Tibial nerve (tissue), 4 donors: ENCODE measurements around the gene CAMSAP1. TPM values are rescaled to one million over a fixed set of nuclear protein-coding genes. Genes with fewer than 3 reads are reported as not detected.
"Not testable (repeated sequence)": the region's sequence is repeated elsewhere in the genome, so short reads cannot be mapped to it uniquely, and the experiment has no call there.

Experiments
- DNase-seq, 2 donors: peaks; one replicate each; pipeline ENCODE4 v3.0.0-alpha.2; 2019; ENCODE audit warnings: low spot score in 2 of 2
- H3K27ac ChIP-seq, 4 donors: fragments of 200-600 bp; sonication (generic) in 3 of 4; one replicate each; pipeline ENCODE4 v1.5.1; 2017 to 2019; ENCODE audit warnings: mild to moderate bottlenecking in 1 of 4
- H3K27me3 ChIP-seq, 2 donors: fragments of 200-600 bp; sonication (generic) in 1 of 2; one replicate each; pipeline versions ENCODE4 v1.5.1 to v1.6.0; 2017 to 2019
- H3K36me3 ChIP-seq, 3 donors: fragments of 200-600 bp; sonication (generic); one replicate each; pipeline ENCODE4 v1.5.1; 2018 to 2019
- H3K4me1 ChIP-seq, 4 donors: fragments of 200-600 bp; sonication (generic) in 3 of 4; one replicate each; pipeline ENCODE4 v1.5.1; 2017 to 2019
- H3K4me3 ChIP-seq, 4 donors: fragments of 200-600 bp; sonication (generic) in 3 of 4; one replicate each; pipeline ENCODE4 v1.5.1; 2017 to 2019; ENCODE audit warnings: mild to moderate bottlenecking in 1 of 4, moderate library complexity in 1 of 4
- H3K9me3 ChIP-seq, 4 donors: fragments of 200-600 bp; sonication (generic) in 3 of 4; one replicate each; pipeline ENCODE4 v1.5.1; 2017 to 2019
- CTCF ChIP-seq, 5 experiments: fragments of 200-600 bp in 3 of 5; fragments of 450-650 bp in 2 of 5; sonication (generic) in 3 of 5; IDR thresholded peaks; one replicate each; pipeline ENCODE4 v1.5.1; 2016 to 2019; ENCODE audit warnings: antibody characterized with exemption in 5 of 5, mild to moderate bottlenecking in 3 of 5, moderate library complexity in 2 of 5
- EP300 ChIP-seq, 2 donors: sonication (generic); formaldehyde crosslinking; IDR thresholded peaks; one replicate each; pipeline ENCODE4 v1.6.1; 2017; ENCODE audit warnings: antibody characterized with exemption in 2 of 2, mild to moderate bottlenecking in 1 of 2
- POLR2A ChIP-seq, 2 donors: fragments of 450-650 bp; IDR thresholded peaks; one replicate each; pipeline ENCODE4 v1.6.1; 2017; ENCODE audit warnings: antibody characterized with exemption in 2 of 2, mild to moderate bottlenecking in 2 of 2, moderate library complexity in 2 of 2
- WGBS, 2 donors: methylation state at CpG; one replicate each; pipeline ENCODE4 v1.1.5; 2018; 5-methylcytosine and 5-hydroxymethylcytosine counted together
- total RNA-seq, 4 donors: library from RNA; depleted of rRNA; stranded (reverse); fragments of >200 nt; gene quantifications; one replicate each; pipeline ENCODE4 v1.1.0, GENCODE V29; 2016

Gene CAMSAP1
- total RNA-seq, 4 donors from 2014 or later, result 27.6 to 40.8 (median 35.7) TPM

DNA sequence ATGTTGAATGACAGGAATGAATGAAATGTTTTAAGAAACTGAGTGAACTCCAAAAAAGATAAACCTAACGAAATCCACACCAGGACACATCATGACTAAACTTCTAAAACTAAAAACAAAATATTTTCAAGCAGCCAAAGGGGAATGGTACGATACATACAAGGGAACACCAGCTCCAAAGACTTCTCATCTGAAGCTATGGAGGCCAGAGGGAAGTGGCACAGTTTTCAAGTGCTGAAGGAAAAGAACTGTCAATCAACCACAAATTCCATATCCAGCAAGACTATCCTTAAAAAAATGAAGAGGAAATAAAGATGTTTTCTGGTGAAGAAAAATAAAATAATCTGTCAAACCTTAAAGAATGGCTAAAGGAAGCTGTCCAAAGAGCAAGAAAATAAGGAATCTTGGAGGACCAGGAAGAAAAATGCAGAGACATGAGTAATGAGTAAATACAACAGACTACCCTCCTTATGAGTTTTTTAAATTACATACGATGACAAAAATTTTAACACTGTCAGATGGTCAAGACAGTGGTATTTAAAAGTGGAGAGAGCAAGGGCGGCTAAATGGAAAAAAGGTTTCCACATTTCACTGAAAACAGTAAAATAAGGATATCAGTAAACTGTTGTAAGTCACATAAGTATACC is 12.0 kb downstream of the CAMSAP1 start:
- H3K4me1 ChIP-seq, result peaks cover 0 to 12% (median 0%) of the 10 kb centered on the region in 4 donors
- DNase-seq, result no peak
- WGBS, 2 donors, result 97 to 98% methylated on average over 4 of the region's 4 CpGs

GRCh38 chr9:135893104-135893503 is 14.2 kb downstream of the CAMSAP1 start:
- DNase-seq, result no peak
- H3K9me3 ChIP-seq, result peaks cover 0 to 9% (median 3%) of the 10 kb centered on the region in 4 donors
- 96% methylated on average over 1 of the region's 1 CpG for WGBS, 2 donors
- TF ChIP-seq POLR2A (IDR thresholded peaks at IDR 0.05) (no peak), EP300 (IDR thresholded peaks at IDR 0.05) (no peak), CTCF (IDR thresholded peaks at IDR 0.05) (no peak)
- no peaks in the 10 kb centered on the region for H3K27me3 ChIP-seq
- H3K4me3 ChIP-seq, result no peak overlapping the region
- no peaks in the 10 kb centered on the region for H3K36me3 ChIP-seq
- no peak overlapping the region for H3K27ac ChIP-seq
- peaks cover 0 to 34% (median 8%) of the 10 kb centered on the region in 4 donors for H3K4me1 ChIP-seq

More for the DNA sequence above, 12.0 kb downstream of the CAMSAP1 start:
- Histone ChIP-seq H3K9me3 (peaks cover 0 to 9% (median 3%) of the 10 kb centered on the region in 4 donors), H3K36me3 (no peaks in the 10 kb centered on the region), H3K27me3 (no peaks in the 10 kb centered on the region), H3K27ac (no peak overlapping the region), H3K4me3 (no peak overlapping the region)
- TF ChIP-seq CTCF (IDR thresholded peaks at IDR 0.05) (no peak), POLR2A (IDR thresholded peaks at IDR 0.05) (no peak), EP300 (IDR thresholded peaks at IDR 0.05) (no peak)

GRCh38 chr9:135892327-135892726 is 15.0 kb downstream of the CAMSAP1 start:
- not testable (repeated sequence) for H3K27me3 ChIP-seq, DNase-seq, H3K4me3 ChIP-seq, H3K36me3 ChIP-seq, H3K27ac ChIP-seq, H3K9me3 ChIP-seq
- WGBS, 2 donors, result 90 to 98% methylated on average over 6 of the region's 6 CpGs
- H3K4me1 ChIP-seq, result peaks cover 0 to 42% (median 15%) of the 10 kb centered on the region in 4 donors

DNA sequence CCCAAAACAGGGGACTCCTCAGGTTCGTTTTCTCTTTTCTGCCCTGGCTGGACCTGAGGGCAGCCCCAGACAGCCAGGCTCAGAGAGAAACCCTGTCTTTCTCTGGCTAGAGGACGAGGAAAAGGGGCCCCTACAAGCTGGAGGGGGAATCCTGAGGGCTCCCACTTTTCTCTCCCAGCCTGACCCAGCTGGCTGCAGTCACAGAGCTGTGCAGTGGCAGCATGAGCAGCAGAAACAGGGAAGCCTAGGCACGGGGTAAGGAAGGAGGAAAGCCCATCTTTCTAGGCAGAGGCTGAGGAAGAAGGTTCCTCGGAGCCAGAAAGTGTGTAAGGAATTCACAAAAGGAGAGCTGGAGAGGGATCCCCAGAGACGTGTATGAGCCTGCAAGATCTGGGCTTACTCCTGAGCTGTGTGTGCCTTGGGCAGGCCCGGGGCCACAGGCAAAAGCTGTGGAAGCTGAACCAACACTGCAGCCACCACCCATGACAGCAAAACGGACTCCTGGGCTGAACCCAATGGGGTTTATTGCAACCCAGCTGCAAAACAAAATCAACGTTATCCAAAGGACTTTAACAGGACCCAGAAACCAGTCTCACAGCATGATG is 16.2 kb downstream of the CAMSAP1 start:
- WGBS, 2 donors, result 50 to 54% methylated on average over 7 to 8 of the region's 8 CpGs
- no peaks in the 10 kb centered on the region for H3K36me3 ChIP-seq
- TF ChIP-seq POLR2A (IDR thresholded peaks at IDR 0.05), result no peak
- TF ChIP-seq CTCF (IDR thresholded peaks at IDR 0.05), result no peak
- TF ChIP-seq EP300 (IDR thresholded peaks at IDR 0.05), result no peak
- no peak overlapping the region for H3K27ac ChIP-seq
- no peaks in the 10 kb centered on the region for H3K27me3 ChIP-seq
- DNase-seq, result no peak
- H3K9me3 ChIP-seq, result peaks cover 0 to 9% (median 3%) of the 10 kb centered on the region in 4 donors
- H3K4me1 ChIP-seq, result peaks cover 0 to 54% (median 21%) of the 10 kb centered on the region in 4 donors
- H3K4me3 ChIP-seq, result no peak overlapping the region

GRCh38 chr9:135890190-135891026 is 16.9 kb downstream of the CAMSAP1 start:
- peaks cover 0 to 59% (median 21%) of the 10 kb centered on the region in 4 donors for H3K4me1 ChIP-seq

More at GRCh38 chr9:135890190-135891026, 16.9 kb downstream of the CAMSAP1 start:
- peaks cover 0 to 7% (median 1%) of the 10 kb centered on the region in 4 donors for H3K9me3 ChIP-seq
- H3K27me3 ChIP-seq, result no peaks in the 10 kb centered on the region
- WGBS, 2 donors, result 68 to 71% methylated on average over 7 to 10 of the region's 18 CpGs
- H3K4me3 ChIP-seq, result no peak overlapping the region
- no peak for DNase-seq
- H3K27ac ChIP-seq, result no peak overlapping the region
- no peaks in the 10 kb centered on the region for H3K36me3 ChIP-seq
- no peak for TF ChIP-seq EP300 (IDR thresholded peaks at IDR 0.05)
